ENCODE measurements around the gene AKR1E2. TPM values are rescaled to one million over a fixed set of nuclear protein-coding genes. Genes with fewer than 3 reads are reported as not detected.

The AKR1E2 gene
- total RNA-seq, 1 experiment from 2014 or later, result 4.7 TPM

GRCh38 chr10:4865945-4866661 lies 40.1 kb downstream of the AKR1E2 start:
- DNase-seq (ENCODE audit: low read depth, low spot score), result no peak
- H3K36me3 ChIP-seq (ENCODE audit: control insufficient read depth, insufficient read depth, low read length), result no peaks in the 10 kb centered on the region
- no peaks in the 10 kb centered on the region for H3K4me1 ChIP-seq (ENCODE audit: control insufficient read depth, insufficient read depth, low read length)
- BruUV-seq (replicated peaks), result no TSS peak
- H3K27me3 ChIP-seq (ENCODE audit: control insufficient read depth, insufficient read depth, low read length), result no peaks in the 10 kb centered on the region
- in situ Hi-C loops (cut with HindIII; ENCODE audit: low pct_unique_long_range_greater_than_20kb, low sequenced_read_pairs) (no loop called here), intact Hi-C loops (cut with micrococcal nuclease; ENCODE audit: unreplicated experiment) (no loop called here)
- POLR2A ChIA-PET, result no interaction called here
- no peak overlapping the region for H3K4me3 ChIP-seq (ENCODE audit: low read depth in 2 of 2, low read length in 2 of 2)
- CTCF ChIA-PET, result no interaction called here
- TF ChIP-seq TCF7L2 (IDR thresholded peaks at IDR 0.05; ENCODE audit: low read depth, low read length), result no peak
- no peak for TF ChIP-seq POLR2AphosphoS5 (IDR thresholded peaks at IDR 0.05; ENCODE audit: low read depth, low read length)
- no peak for TF ChIP-seq REST (IDR thresholded peaks at IDR 0.05; ENCODE audit: insufficient read depth in 1 of 2, low read depth in 2 of 2, low read length in 1 of 2)
- TF ChIP-seq, protein P1, sequence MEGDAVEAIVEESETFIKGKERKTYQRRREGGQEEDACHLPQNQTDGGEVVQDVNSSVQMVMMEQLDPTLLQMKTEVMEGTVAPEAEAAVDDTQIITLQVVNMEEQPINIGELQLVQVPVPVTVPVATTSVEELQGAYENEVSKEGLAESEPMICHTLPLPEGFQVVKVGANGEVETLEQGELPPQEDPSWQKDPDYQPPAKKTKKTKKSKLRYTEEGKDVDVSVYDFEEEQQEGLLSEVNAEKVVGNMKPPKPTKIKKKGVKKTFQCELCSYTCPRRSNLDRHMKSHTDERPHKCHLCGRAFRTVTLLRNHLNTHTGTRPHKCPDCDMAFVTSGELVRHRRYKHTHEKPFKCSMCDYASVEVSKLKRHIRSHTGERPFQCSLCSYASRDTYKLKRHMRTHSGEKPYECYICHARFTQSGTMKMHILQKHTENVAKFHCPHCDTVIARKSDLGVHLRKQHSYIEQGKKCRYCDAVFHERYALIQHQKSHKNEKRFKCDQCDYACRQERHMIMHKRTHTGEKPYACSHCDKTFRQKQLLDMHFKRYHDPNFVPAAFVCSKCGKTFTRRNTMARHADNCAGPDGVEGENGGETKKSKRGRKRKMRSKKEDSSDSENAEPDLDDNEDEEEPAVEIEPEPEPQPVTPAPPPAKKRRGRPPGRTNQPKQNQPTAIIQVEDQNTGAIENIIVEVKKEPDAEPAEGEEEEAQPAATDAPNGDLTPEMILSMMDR (IDR thresholded peaks at IDR 0.05), result no peak
- TF ChIP-seq SIN3A (IDR thresholded peaks at IDR 0.05; ENCODE audit: borderline replicate concordance, insufficient read depth, low read depth, low read length), result no peak
- no peak overlapping the region for H3K27ac ChIP-seq (ENCODE audit: low read length)
- no peaks in the 10 kb centered on the region for H3K9me3 ChIP-seq (ENCODE audit: control insufficient read depth, insufficient read depth, low read depth, low read length)
- ATAC-seq, result no peak

- CTCF ChIA-PET, result interaction anchor here (0.5 kb wide), 1 partner anchor 1671 kb away, joined by 6 read pairs; no protein-coding TSS in a partner anchor
- H3K27me3 ChIP-seq (ENCODE audit: control insufficient read depth, insufficient read depth, low read length), result no peaks in the 10 kb centered on the region
- BruUV-seq (replicated peaks), result no TSS peak
- no peak overlapping the region for H3K27ac ChIP-seq (ENCODE audit: low read length)
- TF ChIP-seq, protein P1 (IDR thresholded peaks at IDR 0.05), result no peak
- no peak for TF ChIP-seq POLR2AphosphoS5 (IDR thresholded peaks at IDR 0.05; ENCODE audit: low read depth, low read length)
- no peak for TF ChIP-seq SIN3A (IDR thresholded peaks at IDR 0.05; ENCODE audit: borderline replicate concordance, insufficient read depth, low read depth, low read length)
- TF ChIP-seq TCF7L2 (IDR thresholded peaks at IDR 0.05; ENCODE audit: low read depth, low read length), result no peak
- TF ChIP-seq REST (IDR thresholded peaks at IDR 0.05; ENCODE audit: insufficient read depth in 1 of 2, low read depth in 2 of 2, low read length in 1 of 2), result no peak
- no peak overlapping the region for H3K4me3 ChIP-seq (ENCODE audit: low read depth in 2 of 2, low read length in 2 of 2)
- no peaks in the 10 kb centered on the region for H3K36me3 ChIP-seq (ENCODE audit: control insufficient read depth, insufficient read depth, low read length)
- no peak for DNase-seq (ENCODE audit: low read depth, low spot score)
- POLR2A ChIA-PET, result no interaction called here
- intact Hi-C loops (cut with micrococcal nuclease; ENCODE audit: unreplicated experiment) (no loop called here), in situ Hi-C loops (cut with HindIII; ENCODE audit: low pct_unique_long_range_greater_than_20kb, low sequenced_read_pairs) (no loop called here)
- no peak for ATAC-seq
- no peaks in the 10 kb centered on the region for H3K4me1 ChIP-seq (ENCODE audit: control insufficient read depth, insufficient read depth, low read length)
- no peaks in the 10 kb centered on the region for H3K9me3 ChIP-seq (ENCODE audit: control insufficient read depth, insufficient read depth, low read depth, low read length)
These were observed 41.1 kb downstream of the AKR1E2 start for GRCh38 chr10:4867109-4867519.
